Panc1 (cell line): ENCODE data around the gene LYZL1.

Source experiments
- CTCF ChIP-seq: fragments of 450-650 bp; IDR thresholded peaks from 2 replicates; pipeline ENCODE4 v1.5.1; 2017; ENCODE audit warnings: mild to moderate bottlenecking
- POLR2AphosphoS5 ChIP-seq: IDR thresholded peaks from 2 replicates; pipeline ENCODE4 v1.6.1; 2012; ENCODE audit warnings: mild to moderate bottlenecking, low read depth, low read length, moderate library complexity
- REST ChIP-seq, 2 experiments: IDR thresholded peaks; 2 replicates each; pipeline ENCODE4 v1.6.1; 2011 to 2012; ENCODE audit warnings: low read depth in 2 of 2, control low read depth in 1 of 2, low read length in 1 of 2, mild to moderate bottlenecking in 1 of 2, moderate library complexity in 1 of 2; ENCODE audit not compliant: insufficient read depth in 1 of 2
- SIN3A ChIP-seq: IDR thresholded peaks from 2 replicates; pipeline ENCODE4 v1.6.1; 2012; ENCODE audit warnings: low read depth, mild to moderate bottlenecking, low read length, moderate library complexity, borderline replicate concordance; ENCODE audit not compliant: insufficient read depth
- TCF7L2 ChIP-seq: IDR thresholded peaks from 2 replicates; pipeline ENCODE4 v1.6.1; 2011; ENCODE audit warnings: mild to moderate bottlenecking, low read depth, low read length, inconsistent platforms

DNA sequence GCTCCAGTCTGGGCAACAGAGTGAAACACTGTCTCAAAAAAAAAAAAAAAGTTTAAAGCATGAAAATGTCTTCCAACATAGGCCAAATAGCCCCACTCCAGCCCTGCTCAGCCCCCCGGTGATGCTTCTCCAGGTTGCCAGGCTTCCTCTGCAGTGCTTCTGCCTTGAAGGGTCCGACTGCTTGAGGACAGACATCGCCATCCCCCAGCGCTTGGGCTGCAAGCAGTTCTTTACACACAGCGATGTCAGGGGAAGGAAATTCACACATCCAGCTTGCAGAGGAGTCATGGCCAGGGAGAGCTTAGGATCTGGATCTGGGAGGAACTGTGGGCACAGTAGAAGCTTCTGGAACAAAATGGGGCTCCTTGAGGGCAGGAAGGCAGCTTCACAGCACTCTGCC is 26.9 kb downstream of the LYZL1 start:
- no peak for TF ChIP-seq CTCF
- no peak for TF ChIP-seq SIN3A
- TF ChIP-seq REST (IDR thresholded peaks at IDR 0.05; ENCODE audit: insufficient read depth in 1 of 2, low read depth in 2 of 2, low read length in 1 of 2), result no peak
- TF ChIP-seq POLR2AphosphoS5, result no peak
- no peak for TF ChIP-seq TCF7L2
